ENCODE measurements around the gene DGKB.

GRCh38 chr7:14666304-14666703 is 236.2 kb downstream of the DGKB start:
- TF ChIP-seq ATF3 (CRISPR knock-in tag; conservative IDR thresholded peaks at IDR 0.05) (no peak), CTCF (IDR thresholded peaks at IDR 0.05) (no peak), ELF4 (CRISPR knock-in tag; IDR thresholded peaks at IDR 0.05; ENCODE audit: low read depth) (no peak), ZNF416 (CRISPR knock-in tag; IDR thresholded peaks at IDR 0.05) (no peak), PREB (CRISPR knock-in tag; IDR thresholded peaks at IDR 0.05; ENCODE audit: borderline replicate concordance) (no peak), STAT6 (CRISPR knock-in tag; conservative IDR thresholded peaks at IDR 0.05; ENCODE audit: low read depth) (no peak), USF1 (CRISPR knock-in tag; IDR thresholded peaks at IDR 0.05) (no peak), ZNF671 (CRISPR knock-in tag; IDR thresholded peaks at IDR 0.05) (no peak)
